MM.1S (cell line): ENCODE results near the gene MAFB.

ENCODE experiments used
- DNase-seq: peaks from one replicate; pipeline ENCODE4 v3.0.0-alpha.2; 2015
- H2AFZ ChIP-seq: fragments of 300-600 bp; sonication (generic); 2 replicates; pipeline ENCODE4 v1.6.0; 2016; ENCODE audit warnings: antibody characterized with exemption, low read length
- H3F3A ChIP-seq: fragments of 300-600 bp; sonication (generic); 2 replicates; pipeline ENCODE4 v1.6.1; 2016; ENCODE audit warnings: mild to moderate bottlenecking, antibody characterized with exemption, low read length, moderate library complexity, mixed read lengths; ENCODE audit not compliant: insufficient read depth
- H3K27ac ChIP-seq: fragments of 300-600 bp; sonication (generic); 2 replicates; pipeline ENCODE4 v1.5.1; 2016; ENCODE audit warnings: mild to moderate bottlenecking, low read length
- H3K27me3 ChIP-seq: fragments of 300-600 bp; sonication (generic); replicated peaks from 2 replicates; pipeline ENCODE4 v1.6.0; 2016; ENCODE audit warnings: low read length; ENCODE audit not compliant: insufficient read depth
- H3K36me3 ChIP-seq: fragments of 300-600 bp; sonication (generic); replicated peaks from 2 replicates; pipeline ENCODE4 v1.6.1; 2016; ENCODE audit warnings: mild to moderate bottlenecking, low read length, mixed read lengths; ENCODE audit not compliant: insufficient read depth
- H3K4me1 ChIP-seq: fragments of 300-600 bp; sonication (generic); 2 replicates; pipeline ENCODE4 v1.6.1; 2016; ENCODE audit warnings: low read length, mixed read lengths
- H3K4me2 ChIP-seq: fragments of 300-600 bp; sonication (generic); 2 replicates; pipeline ENCODE4 v1.6.0; 2016; ENCODE audit warnings: low read depth, low read length
- H3K4me3 ChIP-seq: fragments of 300-600 bp; sonication (generic); 2 replicates; pipeline ENCODE4 v1.5.1; 2016; ENCODE audit warnings: low read length, mixed read lengths
- H3K79me2 ChIP-seq: fragments of 300-600 bp; sonication (generic); 2 replicates; pipeline ENCODE4 v1.6.1; 2016; ENCODE audit warnings: mixed run types, low read length, mixed read lengths
- H3K9ac ChIP-seq: fragments of 300-600 bp; sonication (generic); 2 replicates; pipeline ENCODE4 v1.6.1; 2016; ENCODE audit warnings: low read length, mixed read lengths
- H3K9me2 ChIP-seq: fragments of 300-600 bp; sonication (generic); replicated peaks from 2 replicates; pipeline ENCODE4 v1.6.1; 2016; ENCODE audit warnings: mild to moderate bottlenecking, low read length, mixed read lengths; ENCODE audit not compliant: insufficient read depth
- H3K9me3 ChIP-seq: fragments of 300-600 bp; sonication (generic); replicated peaks from 2 replicates; pipeline ENCODE4 v1.6.1; 2016; ENCODE audit warnings: mild to moderate bottlenecking, low read length, mixed read lengths; ENCODE audit not compliant: insufficient read depth
- H4K20me1 ChIP-seq: fragments of 300-600 bp; sonication (generic); 2 replicates; pipeline ENCODE4 v1.6.1; 2016; ENCODE audit warnings: mild to moderate bottlenecking, low read length, moderate library complexity, mixed read lengths; ENCODE audit not compliant: insufficient read depth
- EZH2 ChIP-seq: fragments of 300-600 bp; sonication (generic); optimal IDR thresholded peaks from 2 replicates; pipeline ENCODE3; 2017; ENCODE audit warnings: low read depth, mild to moderate bottlenecking, antibody characterized with exemption, low read length, mixed read lengths
- EZH2phosphoT487 ChIP-seq: fragments of 300-600 bp; sonication (generic); IDR thresholded peaks from 2 replicates; pipeline ENCODE4 v1.6.1; 2018; ENCODE audit warnings: antibody characterized with exemption, low read length
- TF ChIP-seq, protein P1 (sequence below): fragments of 300-600 bp; sonication (generic); IDR thresholded peaks from 2 replicates; pipeline ENCODE4 v1.5.1; 2016; ENCODE audit warnings: antibody characterized with exemption, low read length, mixed read lengths

MAFB gene

DNA sequence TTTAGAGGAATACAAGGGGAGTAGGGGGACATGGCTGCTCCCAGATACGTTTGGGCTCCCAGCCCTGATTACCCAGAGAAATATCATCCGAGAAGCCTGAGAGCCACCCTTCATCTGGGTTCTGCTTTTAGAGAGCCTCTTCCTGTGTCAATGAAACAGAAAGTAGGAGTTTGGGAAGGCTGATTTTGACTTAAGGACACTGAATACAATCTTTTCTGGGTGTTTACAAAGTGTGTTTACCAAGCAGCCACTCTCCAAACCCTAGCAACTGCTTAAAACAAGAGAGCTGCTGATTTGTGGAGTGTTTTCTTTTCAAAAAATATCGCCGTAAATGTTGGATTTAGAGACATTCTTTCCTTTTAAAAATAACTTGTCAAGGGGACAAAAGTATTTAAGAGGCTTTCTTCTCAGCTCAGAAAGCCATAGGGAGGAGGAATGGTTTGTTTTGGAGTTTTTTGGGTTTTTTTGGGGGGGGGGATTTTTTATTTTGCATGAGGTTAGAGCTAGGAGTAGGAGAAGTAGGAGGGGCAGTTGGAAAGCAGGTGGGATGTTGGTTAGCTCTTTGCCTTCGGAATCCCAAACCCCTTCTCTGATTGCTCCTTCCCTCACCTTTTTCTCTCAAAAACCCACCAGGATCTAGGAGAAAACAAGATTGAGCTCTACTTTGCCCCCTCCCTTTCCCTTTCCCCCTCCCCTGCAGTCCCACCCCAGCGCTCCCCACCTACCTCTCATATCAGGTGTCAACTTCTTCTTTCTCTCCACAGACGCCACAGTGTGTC lies 12.4 kb downstream of the MAFB start:
- DNase-seq = peak; percentile 44
- H3K4me3 ChIP-seq = peak overlapping the region; percentile 23; the same call in 1 of the 2 replicates
- peak overlapping the region; percentile 62; the same call in 1 of the 2 replicates for H3K27ac ChIP-seq
- no peaks in the 10 kb centered on the region for H3K36me3 ChIP-seq
- no peaks in the 10 kb centered on the region for H3K9me2 ChIP-seq
- H3K27me3 ChIP-seq = no peaks in the 10 kb centered on the region
- TF ChIP-seq EZH2 = no peak
- TF ChIP-seq, protein P1, sequence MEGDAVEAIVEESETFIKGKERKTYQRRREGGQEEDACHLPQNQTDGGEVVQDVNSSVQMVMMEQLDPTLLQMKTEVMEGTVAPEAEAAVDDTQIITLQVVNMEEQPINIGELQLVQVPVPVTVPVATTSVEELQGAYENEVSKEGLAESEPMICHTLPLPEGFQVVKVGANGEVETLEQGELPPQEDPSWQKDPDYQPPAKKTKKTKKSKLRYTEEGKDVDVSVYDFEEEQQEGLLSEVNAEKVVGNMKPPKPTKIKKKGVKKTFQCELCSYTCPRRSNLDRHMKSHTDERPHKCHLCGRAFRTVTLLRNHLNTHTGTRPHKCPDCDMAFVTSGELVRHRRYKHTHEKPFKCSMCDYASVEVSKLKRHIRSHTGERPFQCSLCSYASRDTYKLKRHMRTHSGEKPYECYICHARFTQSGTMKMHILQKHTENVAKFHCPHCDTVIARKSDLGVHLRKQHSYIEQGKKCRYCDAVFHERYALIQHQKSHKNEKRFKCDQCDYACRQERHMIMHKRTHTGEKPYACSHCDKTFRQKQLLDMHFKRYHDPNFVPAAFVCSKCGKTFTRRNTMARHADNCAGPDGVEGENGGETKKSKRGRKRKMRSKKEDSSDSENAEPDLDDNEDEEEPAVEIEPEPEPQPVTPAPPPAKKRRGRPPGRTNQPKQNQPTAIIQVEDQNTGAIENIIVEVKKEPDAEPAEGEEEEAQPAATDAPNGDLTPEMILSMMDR = no peak
- no peak for TF ChIP-seq EZH2phosphoT487
- H3K9me3 ChIP-seq = no peaks in the 10 kb centered on the region
- peaks cover 6% of the 10 kb centered on the region; the same call in 1 of the 2 replicates for H3F3A ChIP-seq
- no peaks in the 10 kb centered on the region for H3K79me2 ChIP-seq
- H3K4me1 ChIP-seq = peaks cover 16% of the 10 kb centered on the region
- H3K4me2 ChIP-seq = peak overlapping the region; percentile 68
- H2AFZ ChIP-seq = peak overlapping the region; percentile 56
- no peaks in the 10 kb centered on the region for H4K20me1 ChIP-seq
- peak overlapping the region; percentile 37 for H3K9ac ChIP-seq

DNA sequence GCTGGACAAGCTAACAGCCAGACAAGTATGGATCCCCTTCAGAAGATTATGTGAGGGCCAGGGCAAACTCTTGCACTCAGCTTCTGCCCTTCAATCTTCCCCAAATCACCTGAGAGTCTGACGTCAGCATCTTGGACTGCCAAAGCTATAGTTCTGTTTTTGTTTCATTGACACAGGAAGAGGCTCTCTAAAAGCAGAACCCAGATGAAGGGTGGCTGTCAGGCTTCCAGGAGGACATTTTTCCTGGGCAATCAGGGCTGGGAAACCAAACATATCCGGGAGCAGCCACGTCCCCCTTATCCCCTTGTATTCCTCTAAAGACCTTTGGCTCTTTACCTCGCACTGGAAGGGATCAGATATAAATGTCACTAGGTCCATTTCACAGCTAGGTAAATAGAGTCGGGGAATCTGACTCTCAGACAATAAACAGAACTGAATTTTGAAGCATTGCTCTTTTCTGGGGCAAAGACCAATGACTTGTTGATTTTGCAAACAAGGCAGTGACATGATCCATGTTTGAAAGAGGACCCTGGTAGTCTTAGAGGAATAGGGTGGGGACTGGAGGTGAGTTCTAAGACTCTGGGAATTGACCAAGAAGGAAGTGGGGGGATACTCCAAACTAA lies 13.3 kb downstream of the MAFB start:
- peak; percentile 40 for DNase-seq
- H3K9me3 ChIP-seq = no peaks in the 10 kb centered on the region
- H3K4me1 ChIP-seq = peaks cover 16% of the 10 kb centered on the region
- peak overlapping the region; percentile 68 for H3K4me2 ChIP-seq
- TF ChIP-seq EZH2phosphoT487 = no peak
- TF ChIP-seq EZH2 = no peak
- TF ChIP-seq, protein P1 = no peak
- H2AFZ ChIP-seq = peak overlapping the region; percentile 56
- peaks cover 6% of the 10 kb centered on the region; the same call in 1 of the 2 replicates for H3F3A ChIP-seq
- no peaks in the 10 kb centered on the region for H3K79me2 ChIP-seq
- no peaks in the 10 kb centered on the region for H3K27me3 ChIP-seq
- peak overlapping the region; percentile 23; the same call in 1 of the 2 replicates for H3K4me3 ChIP-seq
- peak overlapping the region; percentile 37; the same call in 1 of the 2 replicates for H3K9ac ChIP-seq
- no peaks in the 10 kb centered on the region for H3K36me3 ChIP-seq
- no peaks in the 10 kb centered on the region for H4K20me1 ChIP-seq
- H3K9me2 ChIP-seq = no peaks in the 10 kb centered on the region
- peak overlapping the region; percentile 62; the same call in 1 of the 2 replicates for H3K27ac ChIP-seq

- Histone ChIP-seq H3K4me2 (no peak overlapping the region), H3K4me3 (no peak overlapping the region), H3K9me3 (no peaks in the 10 kb centered on the region), H3K9ac (no peak overlapping the region), H3F3A (peaks cover 6% of the 10 kb centered on the region; the same call in 1 of the 2 replicates), H3K27ac (no peak overlapping the region), H3K79me2 (no peaks in the 10 kb centered on the region), H3K9me2 (no peaks in the 10 kb centered on the region), H2AFZ (no peak overlapping the region), H3K27me3 (no peaks in the 10 kb centered on the region), H3K4me1 (peaks cover 13% of the 10 kb centered on the region), H3K36me3 (no peaks in the 10 kb centered on the region), H4K20me1 (no peaks in the 10 kb centered on the region)
- TF ChIP-seq EZH2 = no peak
- no peak for TF ChIP-seq EZH2phosphoT487
- TF ChIP-seq, protein P1 = no peak
- DNase-seq = no peak
Observed at GRCh38 chr20:40673442-40673841, 15.6 kb downstream of the MAFB start.
